Hepatic stellate cell (primary cell): Measurements from ENCODE around the gene LAD1.

Source experiments
- DNase-seq: peaks from one replicate; pipeline ENCODE4 v3.0.0; 2011; ENCODE audit warnings: low spot score

LAD1 gene

DNA sequence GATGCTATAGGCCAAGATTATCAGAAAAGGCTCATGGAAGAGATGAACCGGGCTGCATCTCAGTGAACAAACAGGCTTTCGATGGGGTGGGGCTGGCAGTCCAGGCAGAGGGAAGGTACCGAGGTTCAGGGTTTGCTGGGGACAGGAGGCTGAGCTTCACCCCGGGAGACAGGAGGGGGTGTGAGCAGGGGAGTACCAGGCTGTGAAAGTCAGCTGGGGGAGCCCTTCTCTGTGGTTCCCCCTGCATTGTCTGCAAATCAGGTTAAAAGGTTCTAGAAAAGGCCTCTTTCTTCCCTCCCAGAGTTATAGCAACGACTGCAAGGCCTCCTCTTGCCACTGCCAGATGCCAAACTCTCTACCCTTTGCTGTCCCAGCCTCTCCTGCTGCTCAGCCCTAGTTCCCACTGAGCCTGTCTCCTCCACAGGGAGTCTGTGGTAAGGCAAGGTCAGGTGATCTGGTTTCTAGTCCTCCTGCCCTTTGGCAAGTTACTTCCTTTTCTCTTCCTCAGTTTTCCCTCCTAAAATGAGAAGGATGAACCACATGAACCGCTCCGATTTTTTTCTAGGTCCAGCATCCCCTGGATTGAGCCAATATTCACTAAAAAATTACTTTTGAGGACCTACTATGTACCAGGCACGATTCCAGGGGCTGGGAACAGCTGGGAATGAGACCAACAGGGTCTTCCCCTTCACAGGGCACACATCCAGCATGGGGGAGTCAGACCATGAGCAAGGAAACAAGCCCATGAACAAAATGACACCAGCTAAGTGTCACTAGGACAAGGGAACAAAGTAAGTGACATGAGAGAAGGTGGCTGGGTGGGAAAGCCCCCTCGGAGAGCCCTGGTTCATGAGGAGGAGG is 7.2 kb downstream of the LAD1 start:
- no peak for DNase-seq

DNA sequence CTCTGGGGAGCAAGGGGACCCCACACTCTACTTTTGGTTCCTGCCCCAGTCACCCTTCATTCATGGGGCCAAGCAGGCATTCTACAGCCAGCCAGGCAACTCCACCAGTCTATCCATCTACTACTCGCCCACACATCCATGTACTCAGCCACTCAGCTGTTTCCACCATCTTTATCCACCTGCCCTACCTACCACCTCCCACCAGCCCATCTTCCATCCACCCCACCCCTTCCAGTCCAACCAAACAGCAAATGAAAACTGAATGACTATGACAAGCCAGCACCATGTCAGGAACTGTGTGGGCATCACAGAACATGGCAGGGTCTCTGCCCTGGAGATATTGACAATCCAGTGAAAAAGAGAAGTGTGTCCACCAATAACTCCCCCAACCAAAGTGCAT is 7.9 kb downstream of the LAD1 start:
- no peak for DNase-seq

DNA sequence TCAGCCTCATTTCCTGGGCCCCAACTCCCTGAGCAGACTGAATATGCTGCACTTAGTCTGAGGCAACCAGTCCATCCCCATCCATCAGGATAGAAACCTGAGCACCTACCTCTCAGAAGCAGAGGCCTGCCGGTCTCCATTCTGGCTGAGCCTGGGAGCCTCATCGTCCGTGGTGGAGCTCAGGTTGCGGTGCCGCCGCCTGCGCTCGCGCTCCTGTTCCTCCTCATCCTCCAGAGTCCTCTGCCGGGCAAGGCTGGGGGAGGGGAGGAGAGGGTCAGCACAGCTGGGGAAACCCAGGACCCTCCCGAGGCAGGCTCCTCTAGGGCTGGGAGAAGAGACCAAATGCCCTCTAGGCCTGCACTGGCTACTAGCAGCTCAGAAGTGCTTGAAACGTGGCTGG is 10.1 kb downstream of the LAD1 start:
- DNase-seq: no peak

DNA sequence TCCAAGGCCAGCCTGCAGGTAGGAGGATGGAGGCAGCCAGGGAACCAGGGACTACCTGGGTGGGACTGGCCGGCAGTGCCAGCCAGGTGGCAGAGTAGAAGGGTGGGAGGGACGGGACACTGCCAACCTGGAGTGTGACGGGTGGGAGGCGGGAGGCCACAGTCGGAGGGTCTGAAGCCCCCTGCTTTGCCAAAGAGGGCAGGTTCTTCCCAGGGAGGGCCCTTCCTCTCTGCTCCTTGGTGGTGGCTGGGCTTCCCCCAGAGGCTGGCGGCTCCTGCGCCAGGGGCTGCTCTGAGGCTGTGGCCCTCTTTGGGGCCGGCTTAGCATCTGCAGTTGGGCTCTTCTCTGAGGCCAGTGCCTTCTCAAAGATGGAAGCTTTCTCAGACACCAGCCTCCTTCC is 12.9 kb downstream of the LAD1 start:
- DNase-seq: no peak

DNA sequence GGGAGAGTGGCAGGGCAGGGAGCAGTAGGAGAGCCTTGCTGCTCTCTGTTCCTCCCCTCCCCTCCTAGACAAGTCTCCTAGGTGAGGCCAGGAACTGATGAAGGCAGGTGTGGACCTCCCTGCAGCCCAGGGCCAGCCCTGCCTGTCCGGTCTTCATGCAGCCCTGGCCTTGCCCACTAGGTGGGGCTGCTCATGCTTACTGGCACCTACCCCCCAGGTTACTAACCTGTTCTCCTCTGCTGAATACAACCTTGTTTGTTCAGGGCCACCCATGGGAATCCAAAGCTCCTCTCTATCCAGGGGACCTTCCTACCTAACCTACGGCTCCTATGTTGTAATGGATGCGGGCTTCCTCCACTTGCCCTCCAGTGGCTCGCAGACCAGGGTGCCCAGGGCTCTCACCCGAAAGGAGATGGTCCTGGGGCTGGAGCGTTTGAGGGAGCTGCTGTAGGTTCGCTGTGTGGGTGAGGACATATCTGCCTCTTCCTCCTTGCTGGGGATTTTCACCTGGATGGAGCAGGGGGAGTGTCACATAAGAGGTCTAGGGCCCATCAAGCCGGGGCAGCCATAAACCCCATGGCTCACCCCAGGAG is 13.7 kb downstream of the LAD1 start:
- peak; percentile 70 for DNase-seq

DNA sequence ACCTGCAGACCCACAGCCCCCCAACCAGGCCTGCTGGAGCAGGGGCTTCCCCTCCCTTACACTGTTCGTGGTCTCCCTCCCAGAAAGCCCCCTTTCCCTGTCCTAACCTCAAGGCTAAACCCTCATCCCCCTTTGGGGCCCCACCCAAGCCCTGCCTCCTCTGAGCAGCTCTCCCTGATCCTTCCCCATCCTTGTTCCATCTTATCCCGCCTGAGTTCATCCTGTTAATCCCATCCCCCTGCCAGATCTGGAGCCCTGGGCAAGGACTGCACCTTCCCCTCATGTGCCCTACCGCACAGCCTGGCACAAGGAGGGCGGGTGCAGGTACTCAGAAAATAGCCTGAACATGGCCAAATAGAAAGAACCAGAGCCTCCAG is 14.7 kb downstream of the LAD1 start:
- no peak for DNase-seq

DNA sequence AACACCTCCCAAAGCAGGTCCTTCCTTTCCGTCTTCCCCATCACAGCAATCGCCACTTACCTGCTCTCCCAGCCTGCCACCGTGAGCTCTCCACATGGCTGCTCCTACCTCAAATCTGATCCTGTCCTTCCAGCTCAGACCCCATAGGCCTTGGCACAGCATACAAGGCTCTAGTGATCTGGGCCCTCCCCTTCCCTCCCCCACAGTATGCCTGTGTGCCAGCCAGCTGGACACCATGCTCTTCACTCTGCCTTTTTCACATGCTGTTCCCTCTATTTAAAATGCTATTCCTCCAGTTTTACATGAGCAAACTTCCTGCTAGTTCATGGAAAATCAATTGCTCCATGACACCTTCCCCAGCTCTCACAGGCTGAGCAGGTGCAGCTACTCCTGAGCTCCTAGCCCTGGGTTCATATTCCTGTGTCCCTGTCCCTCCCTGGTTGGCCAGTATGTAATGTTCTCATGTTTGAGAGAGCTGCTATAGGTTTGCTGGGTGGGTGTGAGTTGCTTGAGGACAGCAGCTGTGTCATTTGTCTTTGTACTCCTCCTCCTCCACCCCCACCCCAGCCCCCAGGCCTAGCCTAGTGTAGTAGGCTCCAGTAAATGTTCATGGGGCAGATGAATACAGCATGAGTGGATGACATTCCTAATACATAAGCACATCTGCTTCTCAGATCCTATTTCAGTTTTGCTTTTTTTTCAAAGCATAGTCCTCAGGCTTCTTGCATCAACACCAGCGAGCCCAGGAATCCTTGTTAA is 15.3 kb downstream of the LAD1 start:
- DNase-seq: peak; percentile 93

DNA sequence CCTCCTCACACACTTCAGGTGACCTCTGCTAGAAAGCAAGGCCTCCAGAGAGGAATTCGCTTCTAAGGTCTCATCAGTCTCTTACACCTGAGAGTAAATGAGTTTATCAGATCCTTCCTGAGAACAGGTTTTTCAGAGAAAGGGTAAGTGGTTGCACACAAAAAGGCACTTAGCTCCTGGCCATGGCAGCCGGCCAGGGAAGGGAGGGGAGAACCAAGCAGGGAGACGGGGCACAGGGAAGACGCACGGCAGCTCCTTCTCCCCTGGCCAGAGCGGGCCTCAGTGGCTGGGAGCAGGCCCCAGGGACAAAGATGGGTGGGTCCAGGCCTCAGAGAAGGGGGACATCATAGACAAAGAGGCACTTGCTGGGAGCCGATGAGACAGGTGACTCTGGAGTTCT is 18.0 kb downstream of the LAD1 start:
- DNase-seq: no peak

DNA sequence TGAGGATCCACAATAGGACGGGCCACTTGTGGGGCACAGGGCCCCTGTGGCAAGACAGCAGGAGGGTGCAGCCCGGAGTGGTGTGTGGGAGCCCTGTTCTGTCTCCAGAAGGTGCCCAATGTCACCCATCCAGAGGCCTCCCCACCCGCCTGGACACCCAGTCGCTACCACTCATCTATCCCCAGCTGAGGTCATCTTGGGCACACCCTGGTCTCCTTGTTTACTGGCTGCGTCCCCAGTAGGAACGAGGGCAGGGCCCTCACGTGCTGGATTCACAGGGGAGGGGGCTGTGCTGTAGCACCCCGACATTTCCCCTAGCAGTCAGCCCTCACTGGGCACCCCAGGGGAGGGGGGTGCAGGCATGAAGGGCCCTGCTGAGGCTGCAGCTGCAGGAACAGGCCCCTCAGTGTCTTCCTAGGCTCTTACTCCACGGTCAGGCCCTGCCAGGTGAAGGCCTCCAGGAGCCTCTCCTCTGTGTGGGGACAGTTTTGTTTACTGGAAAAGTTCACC is 19.3 kb downstream of the LAD1 start:
- DNase-seq: no peak

DNA sequence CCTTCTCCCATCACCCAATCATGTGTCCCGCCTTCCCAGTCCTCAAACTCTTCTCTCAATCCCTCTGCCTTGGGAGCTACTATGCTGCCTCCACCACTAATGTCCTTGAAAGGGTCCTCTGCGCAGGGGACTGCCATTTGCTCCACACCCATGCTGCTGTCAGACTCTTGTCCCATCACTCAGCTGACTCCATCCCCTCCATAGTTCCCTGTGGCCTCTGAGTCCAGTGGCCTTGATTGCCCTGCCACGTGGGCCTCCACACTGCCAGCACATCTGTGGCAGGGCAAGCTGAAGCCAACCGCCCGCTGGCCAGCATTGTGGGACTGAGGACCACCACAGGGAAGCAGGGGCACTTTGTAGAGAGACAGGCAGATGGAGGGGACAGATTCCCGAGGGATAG is 20.3 kb downstream of the LAD1 start:
- DNase-seq: no peak

DNA sequence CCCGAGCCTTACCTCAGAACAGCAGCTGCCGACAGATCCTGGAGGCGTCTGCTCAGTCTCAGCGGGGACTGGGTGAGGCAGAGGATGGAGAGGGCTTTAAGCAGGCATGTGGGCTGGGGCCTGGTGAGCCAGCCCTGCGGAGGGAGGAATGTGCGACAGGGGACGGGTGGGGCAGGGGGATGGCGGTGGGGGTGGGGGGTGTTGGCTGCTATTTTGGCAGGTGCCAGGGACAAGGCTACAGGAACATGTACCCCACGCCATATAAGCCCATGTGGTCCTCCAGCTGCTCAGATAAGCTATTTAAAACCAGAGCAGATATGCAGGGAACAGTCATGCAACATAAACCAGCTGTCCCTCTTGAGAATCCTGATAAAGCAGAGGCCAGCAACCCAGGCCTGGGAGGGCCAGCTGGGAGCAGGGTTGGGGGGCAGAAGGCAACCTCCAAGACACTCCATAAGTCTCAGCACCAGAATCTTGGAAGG is 21.5 kb downstream of the LAD1 start, which contains the start of gene TNNT2:
Gene TNNT2 (minus strand): TSS at position 70 of the 482 bp plus-strand sequence. CDS start 4,426 bp downstream, outside the sequence.
- peak; percentile 61 for DNase-seq

DNA sequence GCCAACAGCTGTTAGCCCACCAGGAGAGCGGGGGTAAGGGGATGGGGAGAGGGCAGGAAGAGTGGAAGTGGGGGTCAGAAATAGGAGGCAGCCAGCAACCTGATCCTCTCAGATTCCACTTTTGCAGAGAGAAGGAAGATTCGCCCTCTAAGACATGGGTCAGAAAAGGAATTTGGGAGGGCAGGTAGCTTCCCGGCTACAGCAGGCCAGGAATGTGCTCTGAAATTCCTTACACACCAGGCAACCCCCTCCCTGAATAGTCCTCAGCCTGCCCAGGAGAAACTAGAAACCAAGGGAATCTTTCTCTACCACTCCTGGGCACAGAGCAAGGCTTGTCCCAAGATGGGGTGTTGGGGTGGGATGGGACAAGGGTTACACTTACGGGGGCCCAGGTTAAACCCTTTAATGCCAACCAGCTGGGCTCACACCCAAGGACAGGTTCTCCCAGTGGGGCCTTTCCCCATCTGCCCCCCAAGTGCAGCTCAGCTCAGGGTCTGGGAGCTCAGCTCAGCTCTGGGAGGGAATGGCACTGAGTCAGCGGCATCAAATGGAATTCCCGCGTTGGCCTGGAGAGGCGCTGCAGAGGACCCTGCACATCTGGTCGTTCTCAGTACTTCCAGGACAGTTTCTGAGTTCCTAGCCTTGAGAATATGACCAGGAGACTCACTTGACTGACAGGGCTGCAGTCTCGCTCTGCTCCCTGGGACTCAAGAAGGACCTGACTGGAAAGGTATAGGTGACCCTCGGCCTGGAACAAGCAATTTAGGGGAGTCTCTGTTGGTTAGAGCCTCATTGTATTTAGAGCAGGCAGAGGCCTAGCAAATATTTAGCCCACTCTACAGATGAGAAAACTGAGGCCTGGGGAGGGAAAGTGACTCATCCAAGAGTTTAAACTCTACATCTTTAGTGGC is 22.4 kb downstream of the LAD1 start:
- DNase-seq: peak; percentile 92

DNA sequence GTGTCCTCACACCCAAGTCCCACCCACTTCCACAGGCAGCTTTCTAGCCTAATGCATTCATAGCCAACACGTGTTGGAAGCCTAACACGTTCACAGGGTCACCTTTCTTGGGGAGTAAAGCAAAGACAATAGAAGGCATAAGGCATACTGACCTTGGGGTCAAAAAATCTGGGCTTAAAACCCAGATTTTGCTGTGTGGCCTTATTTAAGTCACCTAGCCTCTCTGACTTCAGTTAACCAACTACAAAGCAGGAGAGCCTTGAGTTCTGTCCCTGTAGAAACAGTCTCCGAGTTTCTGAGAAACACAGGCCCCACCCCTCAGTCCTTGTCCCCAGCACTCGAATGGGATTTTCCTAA is 23.0 kb downstream of the LAD1 start:
- DNase-seq: no peak

DNA sequence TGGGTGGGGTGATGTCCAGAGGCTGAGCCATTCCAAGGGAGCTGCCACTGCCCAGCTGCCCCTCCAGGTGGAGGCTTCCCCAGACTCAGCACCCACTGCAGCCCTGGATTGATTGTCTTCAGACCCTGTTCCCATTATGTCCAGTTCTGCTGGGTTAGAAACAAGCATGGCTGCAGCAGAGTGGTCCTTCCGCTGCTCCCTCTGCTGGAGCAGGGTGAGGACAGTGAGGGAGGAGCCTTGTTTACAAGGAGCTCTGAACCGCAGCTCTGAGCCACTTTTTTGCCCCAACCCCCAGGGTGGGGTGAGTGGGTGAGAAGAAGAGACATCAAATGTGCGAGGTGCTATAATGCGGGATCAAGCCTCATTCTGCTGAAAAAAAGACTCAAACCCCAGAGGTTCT is 24.0 kb downstream of the LAD1 start:
- DNase-seq: no peak

DNA sequence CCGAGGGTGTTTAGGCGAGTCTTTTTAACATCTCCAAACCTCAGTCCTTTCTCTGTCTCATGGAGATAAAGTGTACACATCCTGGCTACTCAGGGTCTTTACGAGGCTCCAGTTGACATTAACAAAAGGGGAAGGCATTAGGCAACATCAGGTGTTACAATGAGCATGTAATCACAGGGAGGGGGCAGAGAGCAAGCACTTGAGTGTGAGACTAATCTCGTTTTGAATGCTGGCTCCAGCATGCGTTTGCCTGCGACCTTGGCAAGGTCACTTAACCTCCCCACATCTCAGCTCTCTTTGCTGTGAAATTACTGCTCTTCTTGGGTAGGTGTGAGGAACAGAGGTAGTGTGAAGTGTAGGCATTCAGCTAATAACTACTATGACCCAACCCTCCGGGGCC is 24.8 kb downstream of the LAD1 start:
- DNase-seq: no peak

DNA sequence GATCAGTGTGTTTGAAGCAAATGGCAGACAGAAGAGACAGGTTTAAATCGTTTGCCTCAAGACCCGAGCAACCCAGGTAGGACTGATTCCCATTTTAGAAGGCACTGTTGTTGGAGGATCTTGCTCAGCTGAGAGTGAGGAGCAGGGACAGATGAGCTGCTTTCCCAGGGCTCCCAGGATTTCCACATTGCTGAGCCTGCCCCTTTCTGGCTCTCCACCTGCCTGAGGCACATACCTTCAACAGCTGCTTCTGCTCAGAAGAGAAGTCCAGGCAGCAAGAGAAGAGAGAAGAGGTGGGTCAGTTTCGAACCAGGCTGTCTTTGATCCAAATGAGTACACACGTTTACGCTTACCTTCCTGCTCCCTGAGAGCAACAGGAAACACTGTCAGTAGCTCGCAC is 27.3 kb downstream of the LAD1 start:
- no peak for DNase-seq

DNA sequence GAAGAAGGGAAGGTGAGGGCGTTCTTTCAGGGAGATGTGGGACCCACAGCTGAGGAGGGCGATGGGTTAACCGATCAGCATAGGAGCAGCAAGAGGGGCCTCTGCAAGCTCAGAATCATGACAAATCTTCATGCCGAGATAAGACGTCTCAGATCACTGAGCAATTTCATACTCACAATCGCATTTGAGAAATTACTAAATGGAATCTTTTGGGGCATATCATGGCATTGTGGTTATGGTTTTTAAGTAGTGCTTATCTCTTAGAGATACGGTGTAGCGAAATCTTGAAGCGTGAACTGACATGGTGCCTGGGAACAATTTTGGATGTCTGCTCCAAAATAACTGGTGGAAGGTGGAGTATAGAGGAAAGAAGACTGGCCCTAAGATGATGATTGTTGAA is 27.8 kb downstream of the LAD1 start:
- no peak for DNase-seq

DNA sequence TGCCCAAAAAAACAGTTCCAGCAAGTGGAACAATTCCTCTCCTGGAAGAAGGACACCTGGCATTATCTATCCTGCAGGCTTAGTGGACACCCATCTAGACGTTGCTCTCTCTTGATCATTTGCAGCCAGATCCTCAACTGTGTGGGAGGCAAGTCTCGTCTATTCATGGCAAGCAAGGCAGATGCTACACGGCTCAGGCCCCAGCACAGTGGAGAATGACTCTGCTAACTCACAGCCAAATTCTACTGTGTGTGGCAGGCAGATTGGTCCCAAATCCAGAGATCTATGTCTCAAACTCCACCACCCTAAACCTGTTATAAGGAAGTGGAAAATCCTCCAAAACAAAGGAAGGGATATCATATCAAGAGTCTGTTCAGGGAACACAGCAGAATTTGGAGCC is 28.6 kb downstream of the LAD1 start:
- DNase-seq: no peak

DNA sequence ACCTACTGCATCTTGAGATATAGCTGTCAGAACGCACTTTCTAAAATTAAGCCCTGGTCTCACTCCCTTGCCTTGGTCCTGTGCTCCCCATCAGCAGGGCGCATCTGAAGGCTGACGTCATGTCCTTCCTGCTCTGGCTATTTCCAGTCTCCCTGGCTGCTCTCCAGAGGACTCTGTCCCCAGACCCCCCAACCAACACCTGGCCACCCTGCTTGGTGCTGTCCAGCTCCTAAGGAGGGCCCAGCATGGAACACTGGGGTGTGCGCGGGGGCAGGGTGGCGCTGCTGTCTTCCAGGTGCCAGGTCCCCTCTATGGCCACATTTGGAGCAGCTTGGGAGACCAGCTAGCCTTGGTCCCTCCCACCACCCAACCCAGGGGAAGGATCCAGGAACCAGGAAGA is 29.9 kb downstream of the LAD1 start:
- no peak for DNase-seq

DNA sequence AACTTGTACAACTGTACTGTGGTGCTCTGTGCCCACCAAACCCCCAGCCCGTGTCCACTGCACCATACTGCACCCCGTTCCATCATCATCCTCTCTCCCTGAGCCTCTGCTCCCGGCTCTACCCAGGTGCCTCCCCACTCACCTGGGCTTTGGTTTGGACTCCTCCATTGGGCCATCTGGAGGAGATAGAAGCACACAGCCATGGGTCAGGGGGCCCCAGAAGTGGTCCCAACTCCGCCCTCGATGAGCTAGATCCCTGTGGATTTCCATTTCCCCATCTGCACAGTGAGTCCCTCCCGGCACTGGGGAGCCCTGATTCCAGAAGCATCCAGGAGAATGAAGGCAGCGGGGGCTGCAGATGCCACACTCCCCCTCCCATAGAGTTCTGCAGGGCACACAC is 32.4 kb downstream of the LAD1 start:
- DNase-seq: no peak

DNA sequence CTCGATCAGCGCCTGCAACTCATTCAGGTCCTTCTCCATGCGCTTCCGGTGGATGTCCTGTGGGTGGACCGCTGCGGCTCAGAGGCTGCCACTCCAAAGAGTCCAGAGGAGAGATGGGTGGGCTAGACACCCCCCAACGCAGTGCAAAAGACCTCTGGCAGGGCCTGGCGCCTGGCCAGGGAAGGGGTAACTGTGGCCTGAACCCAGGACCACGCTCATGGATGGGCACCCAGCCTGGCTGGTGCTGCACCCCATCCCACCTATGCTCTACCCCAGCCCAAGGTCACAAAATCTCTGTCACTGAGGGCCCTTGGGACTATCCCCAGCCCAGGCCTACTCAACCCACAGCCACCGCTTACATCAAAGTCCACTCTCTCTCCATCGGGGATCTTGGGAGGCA is 33.9 kb downstream of the LAD1 start:
- no peak for DNase-seq

DNA sequence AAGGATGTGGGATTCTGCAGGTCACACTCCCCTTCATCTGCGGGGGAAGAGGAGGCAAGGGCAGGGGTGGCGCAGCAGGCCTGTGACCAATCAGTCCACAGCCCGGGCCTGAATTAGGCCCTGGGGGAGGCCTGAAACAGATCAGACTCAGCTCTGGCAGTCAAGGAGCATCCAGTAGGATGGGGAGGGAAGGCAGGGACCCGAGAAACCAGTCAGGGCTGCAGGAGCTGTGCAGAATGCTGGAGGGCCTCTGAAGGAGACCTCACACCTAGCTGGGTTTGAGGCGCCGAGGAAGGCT is 34.4 kb downstream of the LAD1 start:
- no peak for DNase-seq
